Panc1 (cell line): Measurements from ENCODE around the gene C11orf16. TPM values are rescaled to one million over a fixed set of nuclear protein-coding genes. Genes with fewer than 3 reads are reported as not detected.

Experiments used
- ATAC-seq: fragments of 200-7000 bp; cut with Tn5 transposase; 2 replicates; pipeline ENCODE4 v1.9.1; 2020; ENCODE audit warnings: mild to moderate bottlenecking, moderate library complexity
- BruUV-seq: library from RNA; stranded (reverse); fragments of 400-500 nt; replicated peaks from 2 replicates; lab custom pipeline; 2021; lab: Mats Ljungman, UMichigan
- CTCF ChIA-PET: fragments of 300-600 bp; sonication (Branson Sonifier 250); formaldehyde crosslinking; loops from one replicate; lab custom pipeline; 2022; ENCODE audit warnings: antibody characterized with exemption; lab: Charles Lee
- POLR2A ChIA-PET: fragments of 300-600 bp; sonication (Branson Sonifier 250); formaldehyde crosslinking; loops from one replicate; lab custom pipeline; 2022; ENCODE audit warnings: antibody characterized with exemption; lab: Charles Lee
- DNase-seq: peaks from one replicate; pipeline ENCODE4 v3.0.0-alpha.2; 2010; ENCODE audit warnings: low read depth, low spot score
- H3K27ac ChIP-seq: 2 replicates; pipeline ENCODE4 v1.5.1; 2011; ENCODE audit warnings: mild to moderate bottlenecking, low read length, inconsistent platforms
- H3K27me3 ChIP-seq: fragments of 200-500 bp; sonication (Bioruptor generic); 2 replicates; pipeline ENCODE4 v1.6.0; 2014; ENCODE audit warnings: low read length, inconsistent platforms; ENCODE audit not compliant: control insufficient read depth, insufficient read depth
- H3K36me3 ChIP-seq: fragments of 200-500 bp; sonication (Bioruptor generic); 2 replicates; pipeline ENCODE4 v1.5.1; 2014; ENCODE audit warnings: inconsistent platforms, mild to moderate bottlenecking, low read length, moderate library complexity; ENCODE audit not compliant: control insufficient read depth, insufficient read depth
- H3K4me1 ChIP-seq: 2 replicates; pipeline ENCODE4 v1.5.1; 2011; ENCODE audit warnings: inconsistent platforms, mild to moderate bottlenecking, low read length, moderate library complexity; ENCODE audit not compliant: control insufficient read depth, insufficient read depth
- H3K4me3 ChIP-seq, 2 experiments: 2 replicates each; pipeline ENCODE4 v1.5.1; 2011 to 2012; ENCODE audit warnings: low read depth in 2 of 2, low read length in 2 of 2, mild to moderate bottlenecking in 2 of 2, inconsistent platforms in 1 of 2, moderate library complexity in 1 of 2
- H3K9me3 ChIP-seq: fragments of 200-500 bp; sonication (Bioruptor generic); 2 replicates; pipeline ENCODE4 v1.5.1; 2014; ENCODE audit warnings: low read depth, mild to moderate bottlenecking, inconsistent platforms, low read length, moderate library complexity; ENCODE audit not compliant: control insufficient read depth, insufficient read depth
- CTCF ChIP-seq: fragments of 450-650 bp; IDR thresholded peaks from 2 replicates; pipeline ENCODE4 v1.5.1; 2017; ENCODE audit warnings: mild to moderate bottlenecking
- POLR2AphosphoS5 ChIP-seq: IDR thresholded peaks from 2 replicates; pipeline ENCODE4 v1.6.1; 2012; ENCODE audit warnings: mild to moderate bottlenecking, low read depth, low read length, moderate library complexity
- REST ChIP-seq, 2 experiments: IDR thresholded peaks; 2 replicates each; pipeline ENCODE4 v1.6.1; 2011 to 2012; ENCODE audit warnings: low read depth in 2 of 2, control low read depth in 1 of 2, low read length in 1 of 2, mild to moderate bottlenecking in 1 of 2, moderate library complexity in 1 of 2; ENCODE audit not compliant: insufficient read depth in 1 of 2
- SIN3A ChIP-seq: IDR thresholded peaks from 2 replicates; pipeline ENCODE4 v1.6.1; 2012; ENCODE audit warnings: low read depth, mild to moderate bottlenecking, low read length, moderate library complexity, borderline replicate concordance; ENCODE audit not compliant: insufficient read depth
- TCF7L2 ChIP-seq: IDR thresholded peaks from 2 replicates; pipeline ENCODE4 v1.6.1; 2011; ENCODE audit warnings: mild to moderate bottlenecking, low read depth, low read length, inconsistent platforms
- in situ Hi-C: cut with HindIII; loops from 2 replicates; pipeline ENCODE4 v1.10.0; 2016; ENCODE audit warnings: low sequenced_read_pairs, low pct_unique_long_range_greater_than_20kb
- intact Hi-C: fragments of 100-400 bp; cut with micrococcal nuclease; formaldehyde crosslinking; loops from one replicate; pipeline ENCODE4 v1.10.0; 2022; ENCODE audit not compliant: unreplicated experiment
- total RNA-seq: library from RNA; stranded (reverse); gene quantifications from one replicate; pipeline ENCODE4 v1.2.1, GENCODE V29; 2021; ENCODE audit not compliant: unreplicated experiment

C11orf16 gene
- total RNA-seq, 1 experiment from 2014 or later, result 0.15 TPM

- no peaks in the 10 kb centered on the region for H3K27me3 ChIP-seq
- ATAC-seq (no peak), DNase-seq (no peak)
- no TSS peak for BruUV-seq
- CTCF ChIA-PET, result no interaction called here
- in situ Hi-C loops (no loop called here), intact Hi-C loops (no loop called here)
- POLR2A ChIA-PET, result interaction anchor here (0.6 kb wide), 1 partner anchor 36 kb away, joined by 3 read pairs; no protein-coding TSS in a partner anchor
- no peaks in the 10 kb centered on the region for H3K9me3 ChIP-seq
- no peak overlapping the region; the same call in 1 of the 2 replicates for H3K27ac ChIP-seq
- no peaks in the 10 kb centered on the region for H3K36me3 ChIP-seq
- H3K4me1 ChIP-seq, result peaks cover 9% of the 10 kb centered on the region
- H3K4me3 ChIP-seq, result no peak overlapping the region
- TF ChIP-seq TCF7L2 (no peak), POLR2AphosphoS5 (no peak), CTCF (no peak), SIN3A (no peak), REST (IDR thresholded peaks at IDR 0.05; ENCODE audit: insufficient read depth in 1 of 2, low read depth in 2 of 2, low read length in 1 of 2) (no peak)
Measured at GRCh38 chr11:8907116-8907515, 25.6 kb downstream of the C11orf16 start.

GRCh38 chr11:8905528-8906165, 27.1 kb downstream of the C11orf16 start:
- no peaks in the 10 kb centered on the region for H3K9me3 ChIP-seq
- in situ Hi-C loops, result no loop called here
- no peaks in the 10 kb centered on the region for H3K36me3 ChIP-seq
- no peak for TF ChIP-seq TCF7L2
- no peak for TF ChIP-seq REST (IDR thresholded peaks at IDR 0.05; ENCODE audit: insufficient read depth in 1 of 2, low read depth in 2 of 2, low read length in 1 of 2)
- TF ChIP-seq POLR2AphosphoS5, result no peak
- no peak for TF ChIP-seq SIN3A
- no peak for TF ChIP-seq CTCF
- no TSS peak for BruUV-seq
- peaks cover 8% of the 10 kb centered on the region for H3K4me1 ChIP-seq
- intact Hi-C loops, result no loop called here
- no peak for DNase-seq
- no peak for ATAC-seq
- H3K27ac ChIP-seq, result no peak overlapping the region
- H3K4me3 ChIP-seq, result no peak overlapping the region
- POLR2A ChIA-PET, result no interaction called here
- CTCF ChIA-PET, result no interaction called here
- H3K27me3 ChIP-seq, result no peaks in the 10 kb centered on the region
